Caco-2 (cell line): ENCODE measurements around the gene VSTM5. TPM values are rescaled to one million over a fixed set of nuclear protein-coding genes. Genes with fewer than 3 reads are reported as not detected.

Experiments used
- BruUV-seq: library from RNA; stranded (reverse); fragments of 400-500 nt; replicated peaks from 2 replicates; lab custom pipeline; 2021; lab: Mats Ljungman, UMichigan
- CTCF ChIA-PET: fragments of 300-600 bp; sonication (Branson Sonifier 250); formaldehyde crosslinking; loops from one replicate; lab custom pipeline; 2022; ENCODE audit warnings: antibody characterized with exemption; lab: Charles Lee
- POLR2A ChIA-PET: fragments of 300-600 bp; sonication (Branson Sonifier 250); formaldehyde crosslinking; loops from one replicate; lab custom pipeline; 2022; ENCODE audit warnings: antibody characterized with exemption; lab: Charles Lee
- DNase-seq, 2 experiments: peaks; one replicate each; pipeline versions ENCODE4 v3.0.0 to v3.0.0-alpha.2; 2020 to 2022
- H3K27me3 ChIP-seq: replicated peaks from 2 replicates; pipeline ENCODE4 v1.6.0; 2011; ENCODE audit warnings: low read length; ENCODE audit not compliant: control insufficient read depth, insufficient read depth
- H3K36me3 ChIP-seq: 2 replicates; pipeline ENCODE4 v1.5.1; 2011; ENCODE audit warnings: low read length; ENCODE audit not compliant: control insufficient read depth, insufficient read depth
- H3K4me1 ChIP-seq: fragments of 250-450 bp; sonication (Bioruptor Pico); 2 replicates; pipeline ENCODE4 v1.5.1; 2020; ENCODE audit warnings: mild to moderate bottlenecking
- H3K4me3 ChIP-seq: 2 replicates; pipeline ENCODE4 v1.5.1; 2011; ENCODE audit warnings: low read depth, mild to moderate bottlenecking, control low read depth, low read length
- H3K9me3 ChIP-seq: fragments of 250-450 bp; sonication (Bioruptor Pico); 2 replicates; pipeline ENCODE4 v1.5.1; 2020; ENCODE audit warnings: mild to moderate bottlenecking, moderate library complexity
- H3K27ac Mint-ChIP-seq: one replicate; pipeline ENCODE4 v1.8.0; 2022; ENCODE audit warnings: mixed read lengths; ENCODE audit not compliant: unreplicated experiment
- H3K27me3 Mint-ChIP-seq: one replicate; pipeline ENCODE4 v1.8.0; 2022; ENCODE audit warnings: mixed read lengths; ENCODE audit not compliant: insufficient read depth, unreplicated experiment
- H3K36me3 Mint-ChIP-seq: one replicate; pipeline ENCODE4 v1.8.0; 2022; ENCODE audit warnings: mild to moderate bottlenecking, mixed read lengths; ENCODE audit not compliant: insufficient read depth, unreplicated experiment
- H3K4me1 Mint-ChIP-seq: one replicate; pipeline ENCODE4 v1.8.0; 2022; ENCODE audit warnings: low read depth, mixed read lengths; ENCODE audit not compliant: unreplicated experiment
- H3K4me3 Mint-ChIP-seq: one replicate; pipeline ENCODE4 v1.8.0; 2022; ENCODE audit warnings: mild to moderate bottlenecking, moderate library complexity, mixed read lengths; ENCODE audit not compliant: unreplicated experiment
- H3K9me3 Mint-ChIP-seq: one replicate; pipeline ENCODE4 v1.8.0; 2022; ENCODE audit warnings: mixed read lengths; ENCODE audit not compliant: unreplicated experiment
- CTCF ChIP-seq, 2 experiments: fragments of 200-600 bp in 1 of 2; IDR thresholded peaks; 1 replicate in 1 of 2; 2 replicates in 1 of 2; pipeline versions ENCODE4 v1.5.1 to v1.8.0; 2011 to 2022; ENCODE audit warnings: antibody characterized with exemption in 1 of 2, control low read depth in 1 of 2, inconsistent platforms in 1 of 2, low read depth in 1 of 2, low read length in 1 of 2, mild to moderate bottlenecking in 1 of 2, moderate library complexity in 1 of 2; ENCODE audit not compliant: insufficient read depth in 1 of 2, severe bottlenecking in 1 of 2, unreplicated experiment in 1 of 2
- intact Hi-C: fragments of 100-400 bp; cut with micrococcal nuclease; formaldehyde crosslinking; loops from one replicate; pipeline ENCODE4 v1.10.0; 2022; ENCODE audit not compliant: unreplicated experiment
- total RNA-seq: library from RNA; stranded (reverse); gene quantifications from 2 replicates; pipeline ENCODE4 v1.2.3, GENCODE V29; 2022

Gene VSTM5
- total RNA-seq, 1 experiment from 2014 or later = 1.5 TPM

GRCh38 chr11:93827363-93827762 lies 23.1 kb downstream of the VSTM5 start:
- POLR2A ChIA-PET = no interaction called here
- Mint-ChIP-seq H3K4me1 (peaks cover 23% of the 10 kb centered on the region), H3K27ac (no peak overlapping the region), H3K9me3 (peaks cover 13% of the 10 kb centered on the region), H3K4me3 (no peak overlapping the region), H3K36me3 (no peaks in the 10 kb centered on the region), H3K27me3 (no peaks in the 10 kb centered on the region)
- intact Hi-C loops = no loop called here
- Histone ChIP-seq H3K36me3 (no peaks in the 10 kb centered on the region), H3K27me3 (no peaks in the 10 kb centered on the region), H3K4me3 (no peak overlapping the region), H3K9me3 (no peaks in the 10 kb centered on the region), H3K4me1 (peaks cover 15% of the 10 kb centered on the region)
- TF ChIP-seq CTCF (IDR thresholded peaks at IDR 0.05; ENCODE audit: insufficient read depth in 1 of 2, low read depth in 1 of 2, low read length in 1 of 2, severe bottlenecking in 1 of 2, unreplicated experiment in 1 of 2) = no peak
- no TSS peak for BruUV-seq
- DNase-seq = no peak
- CTCF ChIA-PET = interaction anchor here (0.6 kb wide), 1 partner anchor 10 kb away, joined by 3 read pairs; no protein-coding TSS in a partner anchor

- peaks cover 14% of the 10 kb centered on the region for H3K4me1 Mint-ChIP-seq
- Histone ChIP-seq H3K27me3 (no peaks in the 10 kb centered on the region), H3K4me1 (peaks cover 24% of the 10 kb centered on the region), H3K4me3 (no peak overlapping the region), H3K9me3 (no peaks in the 10 kb centered on the region), H3K36me3 (no peaks in the 10 kb centered on the region)
- ChIA-PET POLR2A (no interaction called here), CTCF (no interaction called here)
- DNase-seq = no peak
- H3K9me3 Mint-ChIP-seq = peaks cover 13% of the 10 kb centered on the region
- no TSS peak for BruUV-seq
- H3K27me3 Mint-ChIP-seq = no peaks in the 10 kb centered on the region
- TF ChIP-seq CTCF (IDR thresholded peaks at IDR 0.05; ENCODE audit: insufficient read depth in 1 of 2, low read depth in 1 of 2, low read length in 1 of 2, severe bottlenecking in 1 of 2, unreplicated experiment in 1 of 2) = no peak
- H3K4me3 Mint-ChIP-seq = no peak overlapping the region
- H3K36me3 Mint-ChIP-seq = peaks cover 10% of the 10 kb centered on the region
- intact Hi-C loops = no loop called here
- H3K27ac Mint-ChIP-seq = no peak overlapping the region
Measured at GRCh38 chr11:93823210-93823609, 27.2 kb downstream of the VSTM5 start.

GRCh38 chr11:93822359-93822758 lies 28.1 kb downstream of the VSTM5 start:
- POLR2A ChIA-PET = no interaction called here

More at GRCh38 chr11:93822359-93822758, 28.1 kb downstream of the VSTM5 start:
- H3K9me3 Mint-ChIP-seq = peaks cover 13% of the 10 kb centered on the region
- CTCF ChIA-PET = no interaction called here
- H3K4me3 Mint-ChIP-seq = no peak overlapping the region
- H3K4me3 ChIP-seq = no peak overlapping the region
- H3K27ac Mint-ChIP-seq = no peak overlapping the region
- no peaks in the 10 kb centered on the region for H3K27me3 ChIP-seq
- no peaks in the 10 kb centered on the region for H3K36me3 ChIP-seq
- no peaks in the 10 kb centered on the region for H3K9me3 ChIP-seq
- H3K4me1 ChIP-seq = peaks cover 29% of the 10 kb centered on the region
- H3K36me3 Mint-ChIP-seq = peaks cover 17% of the 10 kb centered on the region
- BruUV-seq = no TSS peak
- TF ChIP-seq CTCF (IDR thresholded peaks at IDR 0.05; ENCODE audit: insufficient read depth in 1 of 2, low read depth in 1 of 2, low read length in 1 of 2, severe bottlenecking in 1 of 2, unreplicated experiment in 1 of 2) = no peak
- DNase-seq = no peak
- intact Hi-C loops = no loop called here
- H3K4me1 Mint-ChIP-seq = peaks cover 18% of the 10 kb centered on the region
- H3K27me3 Mint-ChIP-seq = no peaks in the 10 kb centered on the region
